B cell (primary cell): ENCODE results near the gene HIC1. TPM values are rescaled to one million over a fixed set of nuclear protein-coding genes. Genes with fewer than 3 reads are reported as not detected.

Source experiments
- ATAC-seq: fragments of 200-7000 bp; cut with Tn5 transposase; one replicate; pipeline ENCODE4 v1.10.0; 2021; ENCODE audit warnings: low read depth, mild to moderate bottlenecking, moderate number of reproducible peaks, moderate library complexity
- CTCF ChIA-PET: fragments of 350-600 bp; sonication (Branson Sonifier 250); formaldehyde crosslinking; loops from one replicate; lab custom pipeline; 2021; ENCODE audit warnings: antibody characterized with exemption, inconsistent platforms; lab: Charles Lee
- POLR2A ChIA-PET: fragments of 350-600 bp; sonication (Branson Sonifier 250); formaldehyde crosslinking; loops from one replicate; lab custom pipeline; 2021; ENCODE audit warnings: antibody characterized with exemption; lab: Charles Lee
- DNase-seq: peaks from one replicate; pipeline ENCODE4 v3.0.0; 2013
- H2AFZ ChIP-seq: 2 replicates; pipeline ENCODE4 v1.6.1; 2012; ENCODE audit warnings: mild to moderate bottlenecking, low read depth, low read length; ENCODE audit not compliant: insufficient read depth, poor library complexity, severe bottlenecking
- H3K27ac ChIP-seq, 2 donors: 1 replicate in 1 of 2; 2 replicates in 1 of 2; pipeline ENCODE4 v1.5.1; 2012 to 2013; ENCODE audit warnings: low read length in 2 of 2, mild to moderate bottlenecking in 2 of 2, moderate library complexity in 1 of 2
- H3K27me3 ChIP-seq, 4 experiments: fragments of 200-600 bp in 1 of 4; sonication (generic) in 1 of 4; replicated peaks in 1 of 4; 1 replicate in 2 of 4; 2 replicates in 2 of 4; pipeline versions ENCODE4 v1.6.1 to v1.7.0; 2013 to 2016; ENCODE audit warnings: low read length in 3 of 4, mild to moderate bottlenecking in 2 of 4, mixed read lengths in 1 of 4, moderate library complexity in 1 of 4; ENCODE audit not compliant: insufficient read depth in 4 of 4, control insufficient read depth in 3 of 4; ENCODE audit errors: control extremely low read depth in 1 of 4
- H3K36me3 ChIP-seq, 2 experiments: replicated peaks in 1 of 2; 1 replicate in 1 of 2; 2 replicates in 1 of 2; pipeline versions ENCODE4 v1.6.1 to v1.7.1; 2013; ENCODE audit warnings: low read length in 1 of 2; ENCODE audit not compliant: insufficient read depth in 2 of 2, control insufficient read depth in 1 of 2; ENCODE audit errors: control extremely low read depth in 1 of 2, extremely low read depth in 1 of 2
- H3K4me1 ChIP-seq, 2 donors: fragments of 200-600 bp in 1 of 2; sonication (generic) in 1 of 2; 1 replicate in 1 of 2; 2 replicates in 1 of 2; pipeline versions ENCODE4 v1.5.1 to v1.6.1; 2013 to 2017; ENCODE audit warnings: low read length in 2 of 2; ENCODE audit not compliant: control insufficient read depth in 2 of 2, insufficient read depth in 2 of 2
- H3K4me2 ChIP-seq: replicated peaks from 2 replicates; pipeline ENCODE3; 2012; ENCODE audit warnings: mild to moderate bottlenecking, low read depth, low read length; ENCODE audit not compliant: poor library complexity, severe bottlenecking
- H3K4me3 ChIP-seq, 5 experiments: fragments of 200-600 bp in 1 of 5; sonication (generic) in 1 of 5; 1 replicate in 3 of 5; 2 replicates in 2 of 5; pipeline versions ENCODE4 v1.5.1 to v1.7.0; 2011 to 2016; ENCODE audit warnings: low read length in 4 of 5, mild to moderate bottlenecking in 4 of 5, low read depth in 2 of 5, control low read depth in 1 of 5, moderate library complexity in 1 of 5; ENCODE audit not compliant: insufficient read depth in 1 of 5; ENCODE audit errors: control extremely low read depth in 1 of 5, extremely low read depth in 1 of 5
- H3K79me2 ChIP-seq: fragments of 200-600 bp; sonication (generic); one replicate; pipeline ENCODE4 v1.6.0; 2016; ENCODE audit warnings: low read length; ENCODE audit not compliant: control insufficient read depth, insufficient read depth
- H3K9ac ChIP-seq: fragments of 200-600 bp; sonication (generic); 2 replicates; pipeline ENCODE4 v1.6.1; 2017; ENCODE audit warnings: mild to moderate bottlenecking, low read length, moderate library complexity
- H3K9me3 ChIP-seq, 3 donors: one replicate each; pipeline versions ENCODE4 v1.6.1 to v1.7.1; 2013; ENCODE audit warnings: low read length in 2 of 3; ENCODE audit not compliant: control insufficient read depth in 2 of 3, insufficient read depth in 1 of 3; ENCODE audit errors: control extremely low read depth in 1 of 3
- H4K20me1 ChIP-seq: 2 replicates; pipeline ENCODE4 v1.6.0; 2012; ENCODE audit warnings: mild to moderate bottlenecking, low read length; ENCODE audit not compliant: insufficient read depth, control insufficient read depth, poor library complexity, severe bottlenecking
- H3K27ac Mint-ChIP-seq: one replicate; pipeline ENCODE4 v1.8.0; 2021; ENCODE audit warnings: mixed read lengths
- H3K27me3 Mint-ChIP-seq: one replicate; pipeline ENCODE4 v1.8.0; 2021; ENCODE audit warnings: mixed read lengths
- H3K4me1 Mint-ChIP-seq: one replicate; pipeline ENCODE4 v1.8.0; 2021; ENCODE audit warnings: mixed read lengths
- H3K4me3 Mint-ChIP-seq: one replicate; pipeline ENCODE4 v1.8.0; 2021; ENCODE audit warnings: mixed read lengths
- H3K9me3 Mint-ChIP-seq: one replicate; pipeline ENCODE4 v1.8.0; 2022; ENCODE audit warnings: mixed read lengths; ENCODE audit not compliant: insufficient read depth
- CTCF ChIP-seq: fragments of 200-600 bp; IDR thresholded peaks from one replicate; pipeline ENCODE4 v1.8.0; 2022; ENCODE audit warnings: antibody characterized with exemption, mild to moderate bottlenecking
- EZH2 ChIP-seq: IDR thresholded peaks from 2 replicates; pipeline ENCODE4 v1.6.1; 2012; ENCODE audit warnings: borderline replicate concordance, low read depth, mild to moderate bottlenecking, moderate library complexity, low read length; ENCODE audit not compliant: insufficient read depth, poor library complexity, severe bottlenecking
- WGBS: methylation state at CpG from one replicate; pipeline ENCODE4 v1.1.5; 2013; ENCODE audit warnings: missing lambda C conversion rate; ENCODE audit not compliant: insufficient coverage; 5-methylcytosine and 5-hydroxymethylcytosine counted together
- intact Hi-C: fragments of 100-400 bp; cut with micrococcal nuclease; formaldehyde crosslinking; loops from one replicate; pipeline ENCODE4 v1.10.0; 2022
- polyA plus RNA-seq: library from polyadenylated mRNA; depleted of rRNA; stranded (reverse); fragments of >200 nt; gene quantifications from 2 replicates; pipeline ENCODE4 v1.2.3, GENCODE V29; 2012
- total RNA-seq, 2 donors: library from RNA; stranded (reverse); fragments of 120-200 nt in 1 of 2; gene quantifications; 1 replicate in 1 of 2; 2 replicates in 1 of 2; pipeline versions ENCODE4 v1.2.3 to v1.2.4, GENCODE V29; 2013 to 2022

Gene HIC1
- total and polyA plus RNA-seq, 2 donors (not counting 1 experiment from before 2014, with no cell fraction given), result 0.46 to 1.9 TPM

GRCh38 chr17:2050300-2051060, 4.4 kb upstream of the HIC1 start:
- peak overlapping the region; percentile 49 for H3K9ac ChIP-seq

More at GRCh38 chr17:2050300-2051060, 4.4 kb upstream of the HIC1 start:
- Mint-ChIP-seq H3K4me1 (peaks cover 33% of the 10 kb centered on the region), H3K4me3 (no peak overlapping the region), H3K27ac (no peak overlapping the region), H3K9me3 (no peaks in the 10 kb centered on the region), H3K27me3 (peaks cover 11% of the 10 kb centered on the region)
- peaks cover 0 to 13% (median 0%) of the 10 kb centered on the region in 3 donors for H3K9me3 ChIP-seq
- H3K36me3 ChIP-seq, result no peaks in the 10 kb centered on the region
- H3K4me3 ChIP-seq, result peak overlapping the region in 3 of 5 experiments; percentile 27 to 49 (median 44)
- H4K20me1 ChIP-seq, result peaks cover 24% of the 10 kb centered on the region
- no peak overlapping the region for H3K27ac ChIP-seq
- TF ChIP-seq EZH2 (no peak), CTCF (no peak)
- peaks cover 42 to 59% of the 10 kb centered on the region in 2 donors for H3K4me1 ChIP-seq
- H2AFZ ChIP-seq, result no peak overlapping the region
- ATAC-seq (peak; percentile 12), DNase-seq (peak; percentile 89)
- peak overlapping the region; percentile 84 for H3K4me2 ChIP-seq
- H3K79me2 ChIP-seq, result peaks cover 2% of the 10 kb centered on the region
- intact Hi-C loops, result loop anchor here (1.0 to 10.0 kb wide), 3 partner anchors 8 to 287 kb away; partner anchors contain the start of genes OVCA2, SGSM2 and TSR1
- POLR2A ChIA-PET, result no interaction called here
- peaks cover 0 to 61% (median 18%) of the 10 kb centered on the region in 4 experiments for H3K27me3 ChIP-seq
- WGBS, result 2% methylated on average over 88 of the region's 88 CpGs
- CTCF ChIA-PET, result interaction anchor here (2.7 kb wide), 1 partner anchor 194 kb away, joined by 28 read pairs; no protein-coding TSS in a partner anchor
